Effector memory CD8-positive, alpha-beta T cell (primary cell): ENCODE data around the gene MRPL39.

Experiments used
- ATAC-seq: fragments of 150-1000 bp; cut with Tn5 transposase; replicated peaks from 2 replicates; pipeline ENCODE4 v1.10.0; 2021; ENCODE audit warnings: mild to moderate bottlenecking, moderate library complexity
- DNase-seq, 3 experiments: peaks; one replicate each; pipeline ENCODE4 v3.0.0; 2021
- H3K27ac Mint-ChIP-seq, 2 donors: one replicate each; pipeline ENCODE4 v1.8.0; 2022; ENCODE audit warnings: mild to moderate bottlenecking in 2 of 2, mixed read lengths in 2 of 2, moderate library complexity in 2 of 2
- H3K27me3 Mint-ChIP-seq, 2 donors: one replicate each; pipeline ENCODE4 v1.8.0; 2022; ENCODE audit warnings: mixed read lengths in 2 of 2
- H3K36me3 Mint-ChIP-seq: one replicate; pipeline ENCODE4 v1.8.0; 2022; ENCODE audit warnings: mild to moderate bottlenecking, moderate library complexity, mixed read lengths; ENCODE audit not compliant: insufficient read depth
- H3K4me1 Mint-ChIP-seq, 2 donors: one replicate each; pipeline ENCODE4 v1.8.0; 2022; ENCODE audit warnings: low read depth in 2 of 2, mixed read lengths in 2 of 2
- H3K4me3 Mint-ChIP-seq, 2 donors: one replicate each; pipeline ENCODE4 v1.8.0; 2022; ENCODE audit warnings: mild to moderate bottlenecking in 2 of 2, mixed read lengths in 2 of 2, moderate library complexity in 2 of 2
- H3K9me3 Mint-ChIP-seq, 2 donors: one replicate each; pipeline ENCODE4 v1.8.0; 2022; ENCODE audit warnings: mixed read lengths in 2 of 2
- total RNA-seq, 9 experiments: gene quantifications; one replicate each; lab custom pipeline; 2026; lab: John Stamatoyannopoulos, UW

Gene MRPL39
- 13.0 to 64.5 (median 22.5) reads per million in 9 experiments for total RNA-seq

GRCh38 chr21:25607151-25608043 is at the start of gene MRPL39:
TSS of gene MRPL39 (minus strand) at chr21:25607481. CDS start at chr21:25607475, 6 bp downstream.
- DNase-seq: peak; percentile 77 to 83 (median 79)
- H3K4me1 Mint-ChIP-seq: peaks cover 22 to 33% of the 10 kb centered on the region in 2 donors
- peaks cover 21% of the 10 kb centered on the region for H3K36me3 Mint-ChIP-seq
- peak within 1 kb of the TSS; percentile 92 for H3K4me3 Mint-ChIP-seq
- H3K27ac Mint-ChIP-seq: peak within 1 kb of the TSS; percentile 94 to 95
- ATAC-seq: peak; percentile 87
- no peaks in the 10 kb centered on the region for H3K9me3 Mint-ChIP-seq
- no peaks in the 10 kb centered on the region for H3K27me3 Mint-ChIP-seq

- Mint-ChIP-seq H3K9me3 (no peaks in the 10 kb centered on the region), H3K36me3 (no peaks in the 10 kb centered on the region), H3K4me3 (no peak overlapping the region), H3K4me1 (no peaks in the 10 kb centered on the region), H3K27ac (no peak overlapping the region), H3K27me3 (no peaks in the 10 kb centered on the region)
- DNase-seq (no peak), ATAC-seq (no peak)
These were observed 49.1 kb upstream of the MRPL39 start for GRCh38 chr21:25656412-25656811.

DNA sequence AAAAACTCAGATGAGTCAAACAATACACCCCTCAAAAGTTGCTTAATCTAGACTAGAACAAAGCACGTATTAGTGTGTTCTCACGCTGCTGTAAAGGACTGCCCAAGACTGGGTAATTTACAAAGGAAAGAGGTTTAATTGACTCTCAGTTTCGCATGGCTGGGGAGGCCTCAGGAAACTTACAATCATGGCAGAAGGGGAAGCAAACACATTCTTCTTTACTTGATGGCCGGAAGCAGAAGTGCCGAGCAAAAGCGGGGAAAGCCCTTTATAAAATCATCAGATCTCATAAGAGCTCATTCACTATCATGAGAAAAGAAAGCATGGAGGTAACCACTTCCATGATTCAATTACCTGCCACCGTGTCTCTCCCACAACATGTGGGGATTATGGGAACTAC is 41.9 kb upstream of the MRPL39 start:
- no peaks in the 10 kb centered on the region for H3K4me1 Mint-ChIP-seq
- no peaks in the 10 kb centered on the region for H3K36me3 Mint-ChIP-seq
- H3K9me3 Mint-ChIP-seq: no peaks in the 10 kb centered on the region
- peaks cover 0 to 5% of the 10 kb centered on the region in 2 donors for H3K27me3 Mint-ChIP-seq
- H3K4me3 Mint-ChIP-seq: no peak overlapping the region
- ATAC-seq (no peak), DNase-seq (no peak)
- H3K27ac Mint-ChIP-seq: no peak overlapping the region

GRCh38 chr21:25647647-25648046 is 40.4 kb upstream of the MRPL39 start:
- Mint-ChIP-seq H3K4me3 (no peak overlapping the region), H3K27ac (no peak overlapping the region), H3K27me3 (peaks cover 0 to 5% of the 10 kb centered on the region in 2 donors), H3K4me1 (no peaks in the 10 kb centered on the region), H3K9me3 (no peaks in the 10 kb centered on the region), H3K36me3 (no peaks in the 10 kb centered on the region)
- DNase-seq (no peak), ATAC-seq (no peak)

- DNase-seq (no peak), ATAC-seq (no peak)
- no peak overlapping the region for H3K4me3 Mint-ChIP-seq
- H3K27me3 Mint-ChIP-seq: peaks cover 0 to 5% of the 10 kb centered on the region in 2 donors
- H3K27ac Mint-ChIP-seq: no peak overlapping the region
- H3K36me3 Mint-ChIP-seq: no peaks in the 10 kb centered on the region
- H3K9me3 Mint-ChIP-seq: no peaks in the 10 kb centered on the region
- H3K4me1 Mint-ChIP-seq: no peaks in the 10 kb centered on the region
These were observed 39.2 kb upstream of the MRPL39 start for GRCh38 chr21:25646474-25646873.

DNA sequence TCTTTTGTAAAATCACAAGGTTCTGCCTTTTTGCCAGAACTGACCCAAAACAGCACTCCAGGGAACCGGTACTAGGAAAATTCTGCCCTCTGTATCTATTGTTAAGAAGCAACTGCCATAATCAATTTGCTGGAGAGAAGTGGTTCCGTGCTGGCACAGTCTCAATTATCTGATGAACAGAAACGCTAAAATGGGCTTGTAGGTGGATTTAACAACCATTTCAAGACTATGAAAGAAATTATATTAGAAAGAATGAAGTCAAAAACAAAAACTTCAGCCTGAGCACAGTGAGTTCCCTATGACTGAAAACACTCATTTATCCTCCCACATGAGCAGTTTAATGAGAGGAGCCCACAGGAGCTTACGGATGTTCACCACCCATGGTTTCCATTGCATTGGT is 36.2 kb upstream of the MRPL39 start:
- Mint-ChIP-seq H3K27ac (no peak overlapping the region), H3K9me3 (no peaks in the 10 kb centered on the region), H3K4me1 (peaks cover 10 to 14% of the 10 kb centered on the region in 2 donors), H3K36me3 (no peaks in the 10 kb centered on the region), H3K27me3 (peaks cover 15 to 19% of the 10 kb centered on the region in 2 donors), H3K4me3 (no peak overlapping the region)
- DNase-seq (no peak), ATAC-seq (no peak)

DNA sequence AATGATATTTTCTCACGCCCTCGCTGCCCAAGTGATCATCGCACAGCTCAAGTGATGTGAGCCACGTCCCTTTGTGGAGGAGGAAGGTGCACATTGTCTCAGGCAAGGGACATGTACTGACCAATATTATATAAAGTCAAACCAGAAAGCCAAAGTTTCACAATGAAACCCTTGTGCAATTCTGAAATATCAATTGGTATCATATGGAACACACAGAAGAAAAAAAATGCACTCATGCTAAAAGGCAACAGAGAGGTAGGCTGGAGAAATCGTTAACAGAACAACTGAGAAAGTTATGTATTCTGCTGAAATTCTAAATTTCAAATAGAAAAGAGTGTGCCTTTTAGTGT is 33.6 kb upstream of the MRPL39 start:
- DNase-seq (no peak), ATAC-seq (no peak)
- H3K4me1 Mint-ChIP-seq: peaks cover 12 to 17% of the 10 kb centered on the region in 2 donors
- H3K27me3 Mint-ChIP-seq: peaks cover 37 to 40% of the 10 kb centered on the region in 2 donors
- peak overlapping the region; percentile 51 to 72 for H3K4me3 Mint-ChIP-seq
- no peaks in the 10 kb centered on the region for H3K9me3 Mint-ChIP-seq
- no peaks in the 10 kb centered on the region for H3K36me3 Mint-ChIP-seq
- peak overlapping the region in 1 of 2 donors; percentile 66 for H3K27ac Mint-ChIP-seq

DNA sequence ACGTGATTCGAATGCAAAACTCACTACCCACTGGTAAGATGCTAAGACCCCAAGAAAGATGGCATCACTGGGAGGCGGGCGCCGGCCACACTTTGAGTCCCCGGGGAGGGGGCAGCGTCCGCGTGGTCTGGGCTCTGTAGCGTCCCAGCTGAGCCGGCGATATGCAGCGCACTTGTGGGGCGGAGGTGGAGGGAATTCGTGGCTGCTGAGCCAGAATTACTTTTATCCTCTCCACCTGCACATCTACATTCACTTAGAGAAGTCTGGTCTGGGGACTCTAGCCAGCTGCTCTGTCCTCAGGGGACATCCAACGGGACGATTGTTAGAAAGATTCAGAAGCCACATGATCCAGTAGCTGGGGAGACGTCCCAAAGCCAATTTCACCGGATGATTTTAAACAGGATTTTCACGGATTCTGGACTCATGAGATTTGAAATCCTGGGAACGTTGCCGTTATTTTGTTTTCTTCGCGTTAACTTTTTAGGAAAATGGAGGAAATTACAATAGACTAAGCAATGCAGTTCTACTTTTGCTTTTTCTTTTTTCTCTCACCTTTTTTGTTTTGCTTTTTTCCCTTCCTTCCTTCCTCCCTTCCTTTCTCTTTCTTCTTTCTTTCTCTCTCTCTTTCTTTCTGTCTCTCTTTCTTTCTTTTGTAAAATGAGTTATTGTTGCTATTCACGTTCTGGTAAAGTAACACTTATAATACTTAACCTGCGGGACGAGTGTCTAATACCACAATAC is 33.1 kb upstream of the MRPL39 start:
- DNase-seq (no peak), ATAC-seq (peak; percentile 25)
- Mint-ChIP-seq H3K4me1 (peaks cover 12 to 17% of the 10 kb centered on the region in 2 donors), H3K36me3 (no peaks in the 10 kb centered on the region), H3K9me3 (no peaks in the 10 kb centered on the region), H3K4me3 (peak overlapping the region; percentile 51 to 72), H3K27me3 (peaks cover 42 to 45% of the 10 kb centered on the region in 2 donors), H3K27ac (peak overlapping the region in 1 of 2 donors; percentile 66)

DNA sequence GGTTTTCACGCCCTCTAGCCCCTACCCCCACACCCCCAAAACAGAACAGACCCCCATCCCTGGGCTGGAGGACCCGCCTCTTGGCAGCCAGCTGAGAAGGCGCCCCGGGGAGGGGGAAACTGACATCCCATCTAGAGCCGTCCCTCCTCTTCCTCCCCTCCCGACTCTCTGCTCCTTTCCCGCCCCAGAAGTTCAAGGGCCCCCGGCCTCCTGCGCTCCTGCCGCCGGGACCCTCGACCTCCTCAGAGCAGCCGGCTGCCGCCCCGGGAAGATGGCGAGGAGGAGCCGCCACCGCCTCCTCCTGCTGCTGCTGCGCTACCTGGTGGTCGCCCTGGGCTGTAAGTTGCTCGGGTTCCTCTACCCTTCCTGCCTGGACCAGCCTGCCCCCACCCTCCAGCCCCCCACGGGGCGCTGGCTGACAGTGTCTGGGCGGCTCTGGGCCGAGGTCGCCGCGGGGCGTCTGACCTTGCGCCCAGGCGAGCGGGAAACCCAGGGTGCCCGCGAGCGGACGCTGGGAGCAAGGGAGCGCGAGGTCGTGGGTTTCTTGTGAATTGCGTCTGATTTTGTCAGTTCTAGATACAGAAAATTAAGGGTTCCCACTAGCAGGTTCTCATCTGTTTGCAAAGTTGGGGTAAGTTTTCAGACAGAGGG is 32.4 kb upstream of the MRPL39 start:
- DNase-seq (peak; percentile 24 to 36 (median 28)), ATAC-seq (peak; percentile 81)
- no peaks in the 10 kb centered on the region for H3K9me3 Mint-ChIP-seq
- no peaks in the 10 kb centered on the region for H3K36me3 Mint-ChIP-seq
- H3K4me3 Mint-ChIP-seq: peak overlapping the region; percentile 51 to 72
- peaks cover 49 to 52% of the 10 kb centered on the region in 2 donors for H3K27me3 Mint-ChIP-seq
- H3K27ac Mint-ChIP-seq: peak overlapping the region in 1 of 2 donors; percentile 66
- H3K4me1 Mint-ChIP-seq: peaks cover 12 to 17% of the 10 kb centered on the region in 2 donors

DNA sequence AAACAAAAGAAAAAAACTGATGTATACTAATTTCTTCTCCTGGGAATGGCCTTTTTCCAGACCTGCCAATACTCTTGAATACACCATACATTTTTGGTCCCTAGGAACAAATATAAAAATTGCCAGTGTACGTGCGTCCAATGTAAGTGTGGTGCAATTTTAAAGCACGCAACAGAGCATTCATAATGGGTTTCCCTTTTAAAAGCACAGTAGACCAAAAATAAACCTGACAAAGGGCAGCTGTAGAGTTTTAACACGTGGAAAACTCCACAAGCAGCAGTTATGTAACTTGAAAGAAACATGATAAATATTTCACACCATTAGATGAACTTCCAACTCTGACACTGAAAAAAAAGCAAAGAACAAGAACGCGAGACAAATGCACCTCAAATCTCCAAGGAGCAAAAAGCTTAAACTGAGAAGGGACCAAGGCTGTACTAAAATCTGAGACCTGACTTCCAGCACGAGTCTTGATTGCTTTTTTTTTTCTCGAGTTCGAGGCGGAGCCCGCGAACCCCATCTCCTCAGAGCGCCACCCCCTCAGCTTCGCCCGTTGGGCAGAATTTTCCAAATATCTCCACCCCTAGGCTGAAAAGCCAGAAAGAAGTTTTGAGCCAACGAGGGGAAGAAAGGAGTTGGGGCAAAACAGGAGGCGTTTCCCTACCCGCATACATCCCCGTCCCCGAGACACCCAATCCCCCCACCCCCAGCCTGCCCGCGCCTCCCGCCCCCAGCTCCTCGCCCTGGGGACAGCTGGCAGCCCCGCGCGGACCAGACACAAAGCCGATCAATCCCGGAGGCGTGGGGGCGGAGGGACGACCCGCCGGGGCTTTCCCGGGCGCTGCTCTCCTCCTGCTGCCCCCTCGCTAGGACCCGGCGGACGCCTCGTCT is 31.6 kb upstream of the MRPL39 start, which contains the start of gene JAM2:
JAM2 (plus strand) TSS at position 599 of the 891 bp plus-strand sequence. CDS start 564 bp downstream, outside the sequence.
- Mint-ChIP-seq H3K27me3 (peaks cover 52 to 53% of the 10 kb centered on the region in 2 donors), H3K4me3 (peak within 1 kb of the TSS; percentile 51 to 72), H3K27ac (peak within 1 kb of the TSS in 1 of 2 donors; percentile 66), H3K36me3 (no peaks in the 10 kb centered on the region), H3K4me1 (peaks cover 12 to 17% of the 10 kb centered on the region in 2 donors), H3K9me3 (no peaks in the 10 kb centered on the region)
- peak; percentile 68 for ATAC-seq
- peak; percentile 5 to 8 (median 8) for DNase-seq

GRCh38 chr21:25637851-25638659 is 30.8 kb upstream of the MRPL39 start:
- Mint-ChIP-seq H3K9me3 (no peaks in the 10 kb centered on the region), H3K36me3 (no peaks in the 10 kb centered on the region), H3K4me3 (peak overlapping the region; percentile 51 to 72), H3K27ac (peak overlapping the region in 1 of 2 donors; percentile 66), H3K27me3 (peaks cover 52 to 53% of the 10 kb centered on the region in 2 donors), H3K4me1 (peaks cover 12 to 17% of the 10 kb centered on the region in 2 donors)
- no peak for ATAC-seq
- DNase-seq: no peak

DNA sequence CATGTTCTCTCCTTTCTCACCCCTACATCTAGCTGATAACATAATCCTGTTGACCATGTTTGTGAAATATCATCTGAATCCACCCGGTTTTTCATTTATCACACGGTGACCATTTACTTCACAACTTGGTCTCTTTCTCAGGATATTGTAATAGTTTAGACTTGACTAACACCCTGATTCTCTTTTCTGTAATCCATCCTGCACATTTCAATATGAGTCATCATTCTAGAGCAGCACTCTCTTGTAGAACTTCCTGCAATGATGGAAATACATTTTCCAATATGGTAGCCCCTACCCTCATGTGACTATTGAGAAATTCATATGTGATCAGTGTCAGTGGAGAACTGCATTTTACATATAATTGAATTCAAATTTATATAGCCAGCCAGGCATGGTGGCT is 29.4 kb upstream of the MRPL39 start:
- Mint-ChIP-seq H3K27ac (no peak overlapping the region), H3K36me3 (no peaks in the 10 kb centered on the region), H3K4me1 (peaks cover 12 to 17% of the 10 kb centered on the region in 2 donors), H3K4me3 (no peak overlapping the region), H3K9me3 (no peaks in the 10 kb centered on the region), H3K27me3 (peaks cover 52 to 53% of the 10 kb centered on the region in 2 donors)
- DNase-seq: no peak
- ATAC-seq: no peak
